HG03103 (cell line): ENCODE data around the gene PLOD1.

ENCODE experiments used
- ATAC-seq: cut with Tn5 transposase; IDR thresholded peaks from one replicate; pipeline ENCODE4 v1.9.1; 2021; ENCODE audit warnings: low read depth; ENCODE audit not compliant: unreplicated experiment

Gene PLOD1

DNA sequence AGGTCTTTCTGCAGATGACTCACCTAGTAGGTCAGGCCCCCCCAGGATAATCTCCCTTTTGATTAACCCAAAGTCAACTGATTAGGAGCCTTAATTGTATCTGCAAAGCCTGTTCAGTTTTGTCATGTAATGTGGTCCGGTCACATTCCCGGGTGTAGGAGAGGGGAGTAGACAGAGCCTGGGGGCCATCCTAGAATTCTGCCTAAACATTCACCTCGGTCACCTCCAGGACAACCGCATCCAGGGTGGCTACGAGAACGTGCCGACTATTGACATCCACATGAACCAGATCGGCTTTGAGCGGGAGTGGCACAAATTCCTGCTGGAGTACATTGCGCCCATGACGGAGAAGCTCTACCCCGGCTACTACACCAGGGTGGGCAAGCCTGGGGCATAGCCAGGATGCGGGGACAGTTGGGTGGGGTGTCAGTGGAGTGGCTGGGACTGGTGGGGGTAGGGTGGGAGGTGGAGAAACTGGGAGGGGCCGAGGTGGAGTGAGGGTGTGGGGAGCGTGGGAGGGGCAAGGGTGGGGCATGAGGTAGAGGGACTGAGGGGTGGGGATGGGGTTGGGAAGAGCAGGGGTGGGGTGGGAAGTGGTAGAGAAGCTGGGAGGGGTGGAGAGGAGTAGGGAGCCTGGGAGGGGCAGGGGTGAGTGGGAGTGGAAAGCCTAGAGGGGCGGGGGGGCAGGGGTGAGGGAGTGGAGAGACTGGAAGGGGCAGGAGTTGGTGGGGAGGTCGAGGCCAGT is 36.1 kb downstream of the PLOD1 start:
- ATAC-seq = no peak

DNA sequence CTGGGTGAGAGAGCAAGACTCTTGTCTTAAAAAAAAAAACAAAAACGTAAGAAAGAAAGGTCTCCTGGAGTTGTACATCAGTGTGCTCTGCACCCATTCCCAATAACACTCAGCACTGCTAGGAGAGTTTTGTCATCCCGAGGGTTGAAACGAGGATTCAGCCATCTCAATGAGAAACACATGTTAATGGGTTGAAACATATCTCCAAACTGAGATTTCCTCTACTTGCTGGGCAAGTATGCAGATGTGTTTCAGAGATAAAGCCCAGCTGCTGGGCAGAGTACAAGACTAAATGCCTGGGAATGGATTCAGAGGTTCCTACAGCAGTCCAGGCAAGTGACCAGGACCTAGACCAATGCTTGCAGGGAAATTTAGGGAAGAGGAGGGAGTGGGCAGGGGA is 43.1 kb downstream of the PLOD1 start:
- no peak for ATAC-seq

DNA sequence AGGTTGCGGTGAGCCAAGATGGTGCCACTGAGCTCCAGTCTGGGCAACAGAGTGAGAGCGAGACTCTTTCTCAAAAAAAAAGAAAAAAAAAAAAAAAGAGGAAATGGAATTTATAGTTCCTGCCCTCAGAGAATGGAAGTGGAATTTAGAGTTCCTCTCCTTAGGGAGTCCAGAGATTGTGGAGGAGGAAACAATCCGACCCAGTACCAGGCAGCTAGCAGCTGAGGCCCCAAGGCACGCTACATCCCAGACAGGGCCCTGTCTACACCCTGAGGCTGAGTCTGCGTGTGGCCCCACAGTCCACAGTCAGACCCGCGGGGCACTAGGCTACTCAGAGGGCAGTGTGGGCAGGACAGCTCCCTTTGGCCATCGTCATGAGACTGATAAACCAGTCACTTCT is 43.8 kb downstream of the PLOD1 start:
- ATAC-seq = no peak

DNA sequence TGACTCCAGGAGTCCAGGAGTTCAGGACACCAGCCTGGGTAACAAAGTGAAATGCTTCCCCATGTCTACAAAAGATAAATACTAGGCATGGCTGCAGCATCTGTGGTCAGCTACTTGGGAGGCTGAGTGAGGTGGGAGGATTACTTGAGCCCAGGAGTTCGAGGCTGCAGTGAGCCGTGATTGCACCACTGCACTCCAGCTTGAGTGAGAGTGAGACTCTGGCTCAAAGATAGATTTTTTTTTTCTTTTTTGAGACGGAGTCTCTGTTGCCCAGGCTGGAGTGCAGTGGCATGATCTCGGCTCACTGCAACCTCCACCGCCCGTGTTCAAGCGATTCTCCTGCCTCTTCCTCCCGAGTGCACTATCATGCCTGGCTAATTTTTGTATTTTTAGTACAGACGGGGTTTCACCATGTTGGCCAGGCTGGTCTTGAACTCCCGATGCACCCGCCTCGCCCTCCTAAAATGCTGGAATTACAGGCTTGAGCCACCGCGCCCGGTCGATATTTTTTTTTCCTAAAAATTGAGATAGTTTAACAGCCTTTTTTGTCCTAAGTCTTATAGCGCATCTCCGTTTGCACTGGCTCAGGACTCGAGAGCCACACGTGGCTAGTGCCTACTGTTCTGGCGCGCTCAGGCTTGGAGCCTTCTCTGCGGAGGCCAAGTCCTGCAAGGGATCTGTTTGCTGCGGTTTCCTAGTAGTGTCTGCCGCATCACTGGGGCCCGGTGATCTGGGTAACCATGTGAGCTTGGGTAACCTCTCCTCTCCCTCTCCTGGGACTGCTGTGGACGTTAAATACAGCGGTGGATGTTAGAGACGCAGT is 44.7 kb downstream of the PLOD1 start:
- no peak for ATAC-seq

DNA sequence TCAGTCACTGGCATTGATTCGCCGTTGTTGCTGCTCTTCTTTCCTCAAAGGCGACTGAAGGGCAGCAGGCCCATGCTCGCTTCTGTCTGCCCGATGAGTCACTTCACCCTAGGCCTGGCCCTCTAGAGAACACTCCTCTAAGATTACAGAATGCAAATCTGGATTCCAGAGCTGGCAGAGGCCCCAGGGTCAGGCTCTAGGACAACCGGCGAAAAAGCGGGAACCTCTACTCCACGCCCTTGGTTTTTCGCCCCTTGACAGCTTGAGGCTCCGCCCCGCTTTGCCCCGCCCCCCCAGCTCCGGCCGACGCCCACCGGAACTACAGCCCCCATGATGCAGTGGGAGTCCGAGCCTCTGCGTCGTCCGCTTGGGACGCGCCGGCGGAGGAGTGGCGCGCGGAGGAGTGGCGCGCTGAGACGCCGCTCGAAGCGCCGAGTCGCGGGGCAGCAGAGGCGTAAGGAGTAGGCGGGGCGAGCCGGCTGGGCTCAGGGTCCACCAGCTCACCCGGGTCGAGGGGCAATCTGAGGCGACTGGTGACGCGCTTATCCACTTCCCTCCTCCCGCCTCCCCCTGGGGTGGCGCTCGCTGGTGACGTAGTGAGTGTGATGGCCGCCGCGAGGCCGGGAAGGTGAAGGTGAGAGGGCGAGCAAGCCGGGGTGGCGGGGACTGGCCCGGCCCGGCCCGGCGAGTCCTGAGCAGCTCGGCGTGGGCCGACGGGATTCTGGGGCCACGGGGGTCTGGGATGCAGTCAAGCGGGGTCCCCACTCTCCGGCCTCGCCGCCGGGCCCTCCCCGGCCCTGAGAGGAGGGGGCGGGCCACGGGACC is 45.5 kb downstream of the PLOD1 start, which contains the start of gene MFN2:
MFN2 (plus strand) TSS at position 594 of the 825 bp plus-strand sequence. CDS start 8,725 bp downstream, outside the sequence.
- ATAC-seq = peak; percentile 86

DNA sequence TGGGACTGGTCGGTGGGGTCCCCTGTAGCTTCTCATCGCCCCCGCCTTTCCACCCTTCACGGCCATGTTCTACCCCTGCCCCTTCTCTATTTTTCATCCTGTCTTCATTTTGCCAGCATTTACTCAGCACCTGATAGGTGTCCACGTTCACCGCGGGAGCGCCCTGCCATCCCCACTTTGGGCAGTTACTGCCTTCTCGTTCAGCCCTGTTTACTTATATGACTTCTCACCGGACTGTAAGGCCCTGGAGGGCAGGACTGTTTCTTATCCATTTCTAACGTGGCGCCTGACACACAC is 46.1 kb downstream of the PLOD1 start:
- no peak for ATAC-seq

DNA sequence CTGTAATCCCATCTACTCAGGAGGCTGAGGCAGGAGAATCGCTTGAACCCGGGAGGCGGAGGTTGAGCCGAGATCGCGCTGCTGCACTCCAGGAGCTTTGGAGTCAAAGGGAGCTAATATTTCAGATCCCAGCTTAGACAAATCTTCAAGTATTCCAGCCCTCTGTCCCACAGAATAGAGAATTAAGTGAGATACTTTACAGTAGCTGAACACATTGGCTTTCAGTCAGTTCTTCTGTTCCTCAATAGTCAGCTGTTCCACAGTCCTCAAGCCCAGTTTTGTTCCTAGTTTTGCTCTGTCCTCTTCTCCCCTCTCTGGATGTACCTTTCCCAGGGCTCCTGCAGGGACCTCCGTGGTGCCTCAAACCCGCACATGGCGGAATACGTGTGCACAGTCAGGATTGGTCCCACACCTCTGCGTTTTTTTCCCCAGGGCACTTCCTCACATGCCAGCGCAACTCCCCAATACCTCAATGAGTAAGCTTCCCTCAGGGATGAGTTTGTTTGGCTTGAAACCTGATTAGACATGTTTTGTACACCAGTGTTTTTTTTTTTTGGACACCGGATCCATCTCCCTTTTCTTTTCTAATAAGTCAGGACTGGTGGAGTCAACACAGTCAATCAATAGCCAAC is 47.0 kb downstream of the PLOD1 start:
- no peak for ATAC-seq

DNA sequence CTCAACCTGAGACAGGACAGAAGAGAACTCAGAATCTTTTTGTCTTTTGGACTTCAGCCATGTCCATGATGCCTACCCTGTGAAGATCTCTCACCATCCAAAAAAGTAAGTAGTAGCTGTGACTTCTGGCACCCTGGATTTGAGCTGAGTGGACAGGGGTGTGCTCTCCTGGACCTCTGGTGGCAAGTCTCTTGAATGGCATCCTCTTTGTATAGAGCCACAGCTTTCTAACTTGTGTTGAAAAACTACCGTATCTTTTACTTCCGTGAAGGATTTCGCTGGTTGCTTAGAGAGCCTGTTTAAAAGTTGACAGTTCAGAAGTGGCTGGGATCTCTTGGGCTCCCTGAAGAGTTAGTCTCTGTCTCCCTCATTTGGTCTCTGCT is 47.5 kb downstream of the PLOD1 start:
- no peak for ATAC-seq

DNA sequence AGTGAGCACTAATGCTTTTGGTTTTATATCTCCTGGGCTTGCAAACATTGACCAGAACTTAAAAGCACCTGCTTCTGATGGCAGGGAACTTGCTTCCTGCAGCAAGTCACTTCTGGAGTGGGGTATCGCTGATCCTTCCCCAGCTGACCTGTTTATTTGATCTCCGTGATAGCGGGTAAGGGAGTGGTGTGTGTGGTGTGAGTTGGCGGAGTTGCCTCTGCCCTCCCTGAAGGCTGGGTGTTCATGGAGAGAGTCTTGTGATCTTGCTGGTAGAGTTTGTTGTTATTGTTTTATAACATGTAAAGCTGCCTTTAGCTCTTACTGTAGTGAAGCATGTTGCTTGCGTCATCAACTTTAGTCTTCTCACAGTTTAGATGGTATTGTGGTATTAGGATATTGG is 49.6 kb downstream of the PLOD1 start:
- ATAC-seq = no peak

DNA sequence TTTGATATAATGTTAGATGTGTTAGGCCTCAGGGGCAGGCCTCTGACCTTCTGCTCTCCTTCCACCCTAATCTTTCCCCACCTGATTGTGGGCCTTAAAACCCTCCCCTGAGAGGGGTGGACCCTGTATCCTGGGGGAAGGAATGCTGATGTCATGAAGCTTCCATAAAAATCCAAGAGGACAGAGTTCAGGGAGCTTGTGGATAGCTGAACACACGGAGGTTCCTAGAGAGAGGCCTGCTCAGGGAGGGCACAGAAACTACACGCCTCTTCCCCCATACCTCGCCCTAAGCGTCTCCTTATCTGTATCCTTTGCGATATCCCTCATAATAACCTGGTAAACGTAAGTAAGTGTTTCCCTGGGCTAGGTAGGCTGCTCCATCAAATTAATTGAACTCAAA is 50.1 kb downstream of the PLOD1 start:
- no peak for ATAC-seq

DNA sequence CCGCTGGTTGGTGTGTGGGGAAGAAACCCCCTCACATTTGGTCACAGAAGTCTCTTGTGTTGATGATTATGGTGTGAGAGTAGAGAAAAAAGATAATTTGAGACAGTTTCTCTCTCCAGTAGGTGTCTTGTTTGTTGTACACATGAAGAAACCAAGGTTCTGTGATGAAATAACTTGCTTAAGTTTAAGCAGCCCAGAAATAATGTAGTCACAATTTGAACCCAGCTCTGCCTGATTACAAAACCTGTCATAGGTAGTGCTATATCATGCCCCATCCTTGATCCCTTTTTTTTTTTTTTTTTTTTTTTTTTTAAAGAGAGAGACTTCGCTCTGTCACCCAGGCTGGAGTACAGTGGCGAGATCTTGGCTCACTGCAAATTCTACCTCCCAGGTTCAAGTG is 50.7 kb downstream of the PLOD1 start:
- ATAC-seq = no peak

DNA sequence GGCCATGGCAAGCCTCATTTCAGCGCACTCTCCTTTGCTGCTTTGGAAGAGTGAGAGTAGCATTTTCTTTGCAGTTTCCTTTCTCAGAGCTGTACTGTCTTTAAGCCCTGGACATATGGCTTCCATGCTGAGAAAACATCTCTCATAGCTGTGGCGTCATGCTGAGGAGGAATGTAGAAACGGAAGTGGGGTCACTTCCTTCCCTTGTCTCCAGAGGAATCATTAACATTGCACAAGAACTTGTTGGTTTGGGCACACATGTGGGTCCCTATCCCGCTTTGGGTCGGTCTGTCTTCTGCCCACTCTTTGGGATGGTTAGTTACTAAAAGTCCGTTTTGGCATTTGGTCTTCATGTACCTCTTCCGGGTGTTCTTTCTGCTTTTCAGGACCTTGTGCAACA is 51.3 kb downstream of the PLOD1 start:
- no peak for ATAC-seq

DNA sequence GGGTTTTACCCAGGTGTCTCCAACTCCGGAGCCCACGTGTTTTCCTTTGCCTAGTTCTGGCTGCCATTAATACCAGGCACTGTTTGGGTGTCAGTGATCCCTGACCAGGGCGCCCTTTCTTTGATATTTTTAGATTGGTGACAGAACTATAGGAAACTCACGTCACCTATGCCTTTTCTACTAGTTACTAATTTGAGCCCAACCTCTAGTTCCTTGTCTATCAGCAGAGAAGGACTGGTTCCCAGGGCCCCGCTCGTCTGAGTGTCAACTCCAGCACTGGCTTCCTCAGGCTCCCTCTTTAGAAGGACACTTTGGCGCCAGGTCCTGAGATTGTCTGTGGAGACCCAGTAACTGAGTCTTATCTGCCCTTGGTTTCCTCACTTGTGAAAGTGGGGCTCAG is 55.2 kb downstream of the PLOD1 start:
- ATAC-seq = no peak

DNA sequence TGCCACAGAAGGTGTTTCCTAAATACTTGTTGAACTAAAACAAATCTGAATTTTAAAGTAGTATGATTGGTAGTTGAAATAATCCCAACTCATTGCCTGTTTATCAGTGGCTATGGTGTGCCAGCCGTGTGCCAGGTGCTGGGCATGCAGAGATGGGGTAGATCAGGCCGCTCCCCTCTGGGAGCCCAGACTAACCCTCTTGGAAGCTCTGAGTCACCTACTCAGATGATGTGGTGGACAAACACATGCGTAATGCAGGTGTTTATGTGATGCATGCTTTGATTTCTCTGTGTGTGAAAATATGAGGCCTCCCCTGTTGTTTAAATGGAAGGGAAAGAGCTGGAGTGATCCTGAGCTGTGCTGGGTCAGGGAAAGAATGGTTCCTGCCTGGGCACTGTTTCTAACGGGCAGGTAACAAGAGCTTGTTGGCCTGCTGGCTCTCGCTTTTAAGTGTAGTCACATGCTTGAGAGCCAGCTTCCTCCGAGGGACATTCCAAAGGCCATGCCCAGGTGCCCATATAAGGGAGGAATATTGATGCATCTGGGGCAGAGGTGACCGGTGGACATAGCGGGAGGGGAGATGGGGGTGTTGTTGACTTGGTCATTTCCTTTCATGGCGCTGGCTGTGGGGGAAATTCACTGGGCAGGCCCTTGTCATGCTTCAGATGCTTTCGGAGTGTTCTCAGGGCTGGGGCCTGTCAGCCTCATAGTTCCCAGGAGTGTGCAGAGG is 56.0 kb downstream of the PLOD1 start:
- ATAC-seq = no peak

DNA sequence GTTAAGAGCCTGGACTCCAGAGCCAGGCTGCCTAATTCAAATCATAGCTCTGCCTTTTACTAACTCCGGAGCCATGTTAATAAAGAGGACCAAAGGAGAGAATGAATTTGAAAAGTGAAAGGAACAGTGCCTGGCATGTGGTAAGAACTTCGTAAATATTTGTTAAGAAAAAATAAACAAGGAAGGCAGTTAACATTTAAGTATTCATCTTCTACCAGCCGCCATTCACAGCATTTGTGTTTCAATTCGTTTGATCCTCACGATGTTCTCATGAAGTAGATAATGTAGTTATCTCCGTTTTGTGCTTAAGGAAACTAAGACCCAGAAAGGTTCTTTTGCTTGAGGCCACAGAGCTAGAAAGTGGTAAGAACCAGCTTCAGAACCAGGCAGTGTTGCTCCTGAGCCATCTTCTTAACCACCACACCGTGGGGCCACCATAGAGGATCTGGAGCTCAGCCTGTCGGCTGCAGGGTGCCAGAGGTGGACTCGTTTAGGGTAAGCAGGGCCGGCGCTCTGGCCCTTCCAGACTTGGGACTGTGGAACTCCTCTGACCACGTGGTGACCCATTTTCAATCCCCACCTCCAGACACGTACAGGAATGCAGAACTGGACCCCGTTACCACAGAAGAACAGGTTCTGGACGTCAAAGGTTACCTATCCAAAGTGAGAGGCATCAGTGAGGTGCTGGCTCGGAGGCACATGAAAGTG is 57.6 kb downstream of the PLOD1 start:
- ATAC-seq = no peak

DNA sequence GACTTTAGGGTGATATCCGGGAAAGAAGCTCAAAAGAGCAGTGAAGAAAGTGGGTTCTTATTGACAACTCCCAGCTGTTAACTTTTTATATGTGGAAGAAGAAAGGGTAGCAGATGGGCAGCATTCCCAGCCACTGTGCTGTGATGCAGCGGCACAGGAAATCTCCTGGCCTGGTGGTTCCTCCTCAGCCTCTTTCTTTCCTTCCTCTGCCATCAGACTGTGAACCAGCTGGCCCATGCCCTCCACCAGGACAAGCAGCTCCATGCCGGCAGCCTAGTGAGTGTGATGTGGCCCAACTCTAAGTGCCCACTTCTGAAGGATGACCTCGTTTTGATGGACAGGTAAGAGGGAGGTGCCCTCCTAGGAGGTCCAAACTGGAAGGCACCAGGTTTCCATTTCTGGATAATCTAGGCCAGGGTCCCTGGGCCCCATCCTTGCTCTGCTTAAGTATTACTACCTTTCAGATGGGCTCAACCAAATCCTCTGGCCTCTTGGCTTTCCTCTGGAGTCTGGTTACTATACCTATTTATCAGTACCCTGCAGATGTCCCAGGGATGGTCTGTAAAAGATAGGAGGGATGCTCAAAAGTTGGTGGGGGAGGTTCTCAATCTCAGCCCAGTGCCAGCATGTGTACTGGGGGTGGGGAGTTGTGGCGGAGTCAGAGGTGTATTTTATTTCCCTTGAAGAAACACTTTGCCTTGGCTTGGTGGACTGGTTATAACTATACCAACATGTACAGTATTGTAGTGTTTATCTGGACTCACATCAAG is 62.7 kb downstream of the PLOD1 start:
- no peak for ATAC-seq

DNA sequence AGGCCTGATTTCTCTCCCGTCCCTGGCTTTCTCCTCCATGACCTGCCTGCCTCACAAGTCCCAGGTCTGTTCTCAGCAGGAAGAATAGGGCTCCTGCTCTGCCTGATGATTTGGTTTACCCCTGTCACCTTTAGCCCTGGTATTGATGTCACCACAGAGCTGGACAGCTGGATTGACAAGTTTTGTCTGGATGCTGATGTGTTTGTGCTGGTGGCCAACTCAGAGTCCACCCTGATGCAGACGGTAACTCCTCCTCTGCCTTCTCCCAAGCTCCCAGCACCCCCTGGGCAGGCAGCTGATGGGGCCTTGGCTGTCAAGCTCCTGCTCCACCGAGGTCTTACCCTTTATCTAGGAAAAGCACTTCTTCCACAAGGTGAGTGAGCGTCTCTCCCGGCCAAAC is 64.1 kb downstream of the PLOD1 start:
- no peak for ATAC-seq

DNA sequence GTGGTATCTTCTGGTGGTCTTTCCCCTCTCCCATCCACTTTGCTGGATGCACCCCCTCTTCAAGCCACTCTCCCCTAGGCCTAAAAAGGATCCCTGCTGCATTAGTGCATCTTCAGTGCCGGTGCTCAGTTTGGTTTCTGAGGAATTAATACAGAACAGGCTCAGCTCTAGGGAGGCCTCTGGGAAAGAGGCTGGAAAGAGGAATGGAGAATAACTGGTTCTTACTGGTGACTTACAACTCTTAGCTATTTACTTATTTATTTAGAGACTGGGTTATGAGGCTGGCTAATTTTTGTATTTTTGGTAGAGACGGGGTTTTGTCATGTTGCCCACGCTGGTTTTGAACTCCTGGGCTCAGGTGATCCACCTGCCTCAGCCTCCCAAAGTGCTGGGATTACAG is 64.7 kb downstream of the PLOD1 start:
- no peak for ATAC-seq
